Stimulated activated CD4-positive, alpha-beta T cell treated with anti-CD3 and anti-CD28 coated beads, Interleukin-2, amount 100 ng/mL, for 24 hours (primary cell): ENCODE data around the gene ISG20.
A peak's percentile ranks its signal among the peaks of the same experiment; 100 is the strongest.
"Not testable (repeated sequence)": the region's sequence is repeated elsewhere in the genome, so short reads cannot be mapped to it uniquely, and the experiment has no call there.

Experiments
- DNase-seq, 2 donors: peaks; one replicate each; pipeline ENCODE4 v3.0.0-alpha.2; 2020

ISG20 gene

GRCh38 chr15:88637436-88637835 is 1.4 kb upstream of the ISG20 start:
- no peak for DNase-seq

- no peak for DNase-seq
Observed at GRCh38 chr15:88637841-88638625, 783 bp upstream of the ISG20 start.

- no peak for DNase-seq
Observed at GRCh38 chr15:88641959-88642452, 3.2 kb downstream of the ISG20 start.

- not testable (repeated sequence) for DNase-seq
Observed at GRCh38 chr15:88642514-88642913, 3.7 kb downstream of the ISG20 start.

- no peak for DNase-seq
Observed at GRCh38 chr15:88644741-88645140, 5.9 kb downstream of the ISG20 start.

- no peak for DNase-seq
Observed at GRCh38 chr15:88645171-88646087, 6.6 kb downstream of the ISG20 start.

GRCh38 chr15:88646088-88646405 is 7.2 kb downstream of the ISG20 start:
- DNase-seq: no peak

GRCh38 chr15:88646951-88647350 is 8.1 kb downstream of the ISG20 start:
- DNase-seq: peak in 1 of 2 donors; percentile 13

GRCh38 chr15:88647351-88648105 is 8.7 kb downstream of the ISG20 start:
- DNase-seq: peak in 1 of 2 donors; percentile 17

- peak in 1 of 2 donors; percentile 22 for DNase-seq
Observed at GRCh38 chr15:88648357-88649214, 9.8 kb downstream of the ISG20 start.

- peak; percentile 76 to 82 for DNase-seq
Observed at GRCh38 chr15:88649286-88649733, 10.5 kb downstream of the ISG20 start.

- peak in 1 of 2 donors; percentile 14 for DNase-seq
Observed at GRCh38 chr15:88649753-88650551, 11.1 kb downstream of the ISG20 start.

GRCh38 chr15:88650556-88650955 is 11.7 kb downstream of the ISG20 start:
- DNase-seq: peak in 1 of 2 donors; percentile 14

- peak in 1 of 2 donors; percentile 14 for DNase-seq
Observed at GRCh38 chr15:88651136-88651732, 12.4 kb downstream of the ISG20 start.

- DNase-seq: no peak
Observed at GRCh38 chr15:88651971-88652370, 13.2 kb downstream of the ISG20 start.

- no peak for DNase-seq
Observed at GRCh38 chr15:88652456-88653199, 13.8 kb downstream of the ISG20 start.

GRCh38 chr15:88653200-88654064 is 14.6 kb downstream of the ISG20 start:
- no peak for DNase-seq

- DNase-seq: no peak
Observed at GRCh38 chr15:88654430-88655102, 15.8 kb downstream of the ISG20 start.
